ENCODE results near the gene CFAP43. TPM values are rescaled to one million over a fixed set of nuclear protein-coding genes. Genes with fewer than 3 reads are reported as not detected.

The CFAP43 gene
- total RNA-seq, 1 experiment from 2014 or later = 0.42 TPM

DNA sequence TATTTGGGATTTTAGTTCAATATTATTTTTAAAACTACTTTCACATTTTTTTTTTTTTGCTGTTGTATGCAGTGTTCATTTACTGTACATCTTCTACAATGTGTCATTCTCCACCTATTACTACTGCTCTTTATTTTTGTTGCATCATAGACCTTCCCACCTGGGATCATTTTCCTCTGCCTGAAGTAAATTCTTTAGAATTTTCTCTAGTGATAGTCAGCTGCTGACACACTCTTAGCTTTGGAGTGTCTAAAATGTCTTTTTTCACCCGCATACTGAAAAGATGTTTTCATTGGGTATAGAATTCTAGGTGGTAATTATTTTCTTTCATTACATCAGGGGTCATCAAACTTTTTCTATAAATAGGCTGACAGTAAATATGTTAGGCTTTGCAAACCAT is 30.5 kb downstream of the CFAP43 start:
- POLR2A ChIA-PET = no interaction called here
- TF ChIP-seq ELF4 (CRISPR knock-in tag; IDR thresholded peaks at IDR 0.05; ENCODE audit: low read depth) = no peak
- TF ChIP-seq, protein P1, sequence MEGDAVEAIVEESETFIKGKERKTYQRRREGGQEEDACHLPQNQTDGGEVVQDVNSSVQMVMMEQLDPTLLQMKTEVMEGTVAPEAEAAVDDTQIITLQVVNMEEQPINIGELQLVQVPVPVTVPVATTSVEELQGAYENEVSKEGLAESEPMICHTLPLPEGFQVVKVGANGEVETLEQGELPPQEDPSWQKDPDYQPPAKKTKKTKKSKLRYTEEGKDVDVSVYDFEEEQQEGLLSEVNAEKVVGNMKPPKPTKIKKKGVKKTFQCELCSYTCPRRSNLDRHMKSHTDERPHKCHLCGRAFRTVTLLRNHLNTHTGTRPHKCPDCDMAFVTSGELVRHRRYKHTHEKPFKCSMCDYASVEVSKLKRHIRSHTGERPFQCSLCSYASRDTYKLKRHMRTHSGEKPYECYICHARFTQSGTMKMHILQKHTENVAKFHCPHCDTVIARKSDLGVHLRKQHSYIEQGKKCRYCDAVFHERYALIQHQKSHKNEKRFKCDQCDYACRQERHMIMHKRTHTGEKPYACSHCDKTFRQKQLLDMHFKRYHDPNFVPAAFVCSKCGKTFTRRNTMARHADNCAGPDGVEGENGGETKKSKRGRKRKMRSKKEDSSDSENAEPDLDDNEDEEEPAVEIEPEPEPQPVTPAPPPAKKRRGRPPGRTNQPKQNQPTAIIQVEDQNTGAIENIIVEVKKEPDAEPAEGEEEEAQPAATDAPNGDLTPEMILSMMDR (IDR thresholded peaks at IDR 0.05) = no peak
- no peak for TF ChIP-seq PRRX2 (CRISPR knock-in tag; IDR thresholded peaks at IDR 0.05)
- TF ChIP-seq, protein P2, sequence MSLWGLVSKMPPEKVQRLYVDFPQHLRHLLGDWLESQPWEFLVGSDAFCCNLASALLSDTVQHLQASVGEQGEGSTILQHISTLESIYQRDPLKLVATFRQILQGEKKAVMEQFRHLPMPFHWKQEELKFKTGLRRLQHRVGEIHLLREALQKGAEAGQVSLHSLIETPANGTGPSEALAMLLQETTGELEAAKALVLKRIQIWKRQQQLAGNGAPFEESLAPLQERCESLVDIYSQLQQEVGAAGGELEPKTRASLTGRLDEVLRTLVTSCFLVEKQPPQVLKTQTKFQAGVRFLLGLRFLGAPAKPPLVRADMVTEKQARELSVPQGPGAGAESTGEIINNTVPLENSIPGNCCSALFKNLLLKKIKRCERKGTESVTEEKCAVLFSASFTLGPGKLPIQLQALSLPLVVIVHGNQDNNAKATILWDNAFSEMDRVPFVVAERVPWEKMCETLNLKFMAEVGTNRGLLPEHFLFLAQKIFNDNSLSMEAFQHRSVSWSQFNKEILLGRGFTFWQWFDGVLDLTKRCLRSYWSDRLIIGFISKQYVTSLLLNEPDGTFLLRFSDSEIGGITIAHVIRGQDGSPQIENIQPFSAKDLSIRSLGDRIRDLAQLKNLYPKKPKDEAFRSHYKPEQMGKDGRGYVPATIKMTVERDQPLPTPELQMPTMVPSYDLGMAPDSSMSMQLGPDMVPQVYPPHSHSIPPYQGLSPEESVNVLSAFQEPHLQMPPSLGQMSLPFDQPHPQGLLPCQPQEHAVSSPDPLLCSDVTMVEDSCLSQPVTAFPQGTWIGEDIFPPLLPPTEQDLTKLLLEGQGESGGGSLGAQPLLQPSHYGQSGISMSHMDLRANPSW (CRISPR knock-in tag; conservative IDR thresholded peaks at IDR 0.05; ENCODE audit: low read depth) = no peak
- no peak for TF ChIP-seq CBFB (CRISPR knock-in tag; IDR thresholded peaks at IDR 0.05; ENCODE audit: low read depth)
- TF ChIP-seq, protein P3, sequence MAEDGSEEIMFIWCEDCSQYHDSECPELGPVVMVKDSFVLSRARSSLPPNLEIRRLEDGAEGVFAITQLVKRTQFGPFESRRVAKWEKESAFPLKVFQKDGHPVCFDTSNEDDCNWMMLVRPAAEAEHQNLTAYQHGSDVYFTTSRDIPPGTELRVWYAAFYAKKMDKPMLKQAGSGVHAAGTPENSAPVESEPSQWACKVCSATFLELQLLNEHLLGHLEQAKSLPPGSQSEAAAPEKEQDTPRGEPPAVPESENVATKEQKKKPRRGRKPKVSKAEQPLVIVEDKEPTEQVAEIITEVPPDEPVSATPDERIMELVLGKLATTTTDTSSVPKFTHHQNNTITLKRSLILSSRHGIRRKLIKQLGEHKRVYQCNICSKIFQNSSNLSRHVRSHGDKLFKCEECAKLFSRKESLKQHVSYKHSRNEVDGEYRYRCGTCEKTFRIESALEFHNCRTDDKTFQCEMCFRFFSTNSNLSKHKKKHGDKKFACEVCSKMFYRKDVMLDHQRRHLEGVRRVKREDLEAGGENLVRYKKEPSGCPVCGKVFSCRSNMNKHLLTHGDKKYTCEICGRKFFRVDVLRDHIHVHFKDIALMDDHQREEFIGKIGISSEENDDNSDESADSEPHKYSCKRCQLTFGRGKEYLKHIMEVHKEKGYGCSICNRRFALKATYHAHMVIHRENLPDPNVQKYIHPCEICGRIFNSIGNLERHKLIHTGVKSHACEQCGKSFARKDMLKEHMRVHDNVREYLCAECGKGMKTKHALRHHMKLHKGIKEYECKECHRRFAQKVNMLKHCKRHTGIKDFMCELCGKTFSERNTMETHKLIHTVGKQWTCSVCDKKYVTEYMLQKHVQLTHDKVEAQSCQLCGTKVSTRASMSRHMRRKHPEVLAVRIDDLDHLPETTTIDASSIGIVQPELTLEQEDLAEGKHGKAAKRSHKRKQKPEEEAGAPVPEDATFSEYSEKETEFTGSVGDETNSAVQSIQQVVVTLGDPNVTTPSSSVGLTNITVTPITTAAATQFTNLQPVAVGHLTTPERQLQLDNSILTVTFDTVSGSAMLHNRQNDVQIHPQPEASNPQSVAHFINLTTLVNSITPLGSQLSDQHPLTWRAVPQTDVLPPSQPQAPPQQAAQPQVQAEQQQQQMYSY (CRISPR knock-in tag; IDR thresholded peaks at IDR 0.05) = no peak
- TF ChIP-seq NFATC4 (CRISPR knock-in tag; IDR thresholded peaks at IDR 0.05) = no peak
- TF ChIP-seq SP1 (CRISPR knock-in tag; conservative IDR thresholded peaks at IDR 0.05) = no peak
- TF ChIP-seq, protein P4, sequence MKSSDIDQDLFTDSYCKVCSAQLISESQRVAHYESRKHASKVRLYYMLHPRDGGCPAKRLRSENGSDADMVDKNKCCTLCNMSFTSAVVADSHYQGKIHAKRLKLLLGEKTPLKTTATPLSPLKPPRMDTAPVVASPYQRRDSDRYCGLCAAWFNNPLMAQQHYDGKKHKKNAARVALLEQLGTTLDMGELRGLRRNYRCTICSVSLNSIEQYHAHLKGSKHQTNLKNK (CRISPR knock-in tag; IDR thresholded peaks at IDR 0.05) = no peak
- no peak for TF ChIP-seq HMGA2 (CRISPR knock-in tag; IDR thresholded peaks at IDR 0.05)
- no peak for TF ChIP-seq ZNF317 (CRISPR knock-in tag; IDR thresholded peaks at IDR 0.05; ENCODE audit: borderline replicate concordance, low read depth)
- TF ChIP-seq CREB1 (CRISPR knock-in tag; IDR thresholded peaks at IDR 0.05) = no peak
- TF ChIP-seq ZNF671 (CRISPR knock-in tag; IDR thresholded peaks at IDR 0.05) = no peak
- DNase-seq (ENCODE audit: low spot score) (no peak), ATAC-seq (no peak)
- Mint-ChIP-seq H3K4me3 (no peak overlapping the region), H3K27ac (no peak overlapping the region), H3K4me1 (peaks cover 6% of the 10 kb centered on the region), H3K27me3 (ENCODE audit: low read depth) (no peaks in the 10 kb centered on the region; the same call in 1 of the 2 replicates), H3K9me3 (no peaks in the 10 kb centered on the region), H3K36me3 (no peaks in the 10 kb centered on the region)
- CTCF ChIA-PET = no interaction called here

DNA sequence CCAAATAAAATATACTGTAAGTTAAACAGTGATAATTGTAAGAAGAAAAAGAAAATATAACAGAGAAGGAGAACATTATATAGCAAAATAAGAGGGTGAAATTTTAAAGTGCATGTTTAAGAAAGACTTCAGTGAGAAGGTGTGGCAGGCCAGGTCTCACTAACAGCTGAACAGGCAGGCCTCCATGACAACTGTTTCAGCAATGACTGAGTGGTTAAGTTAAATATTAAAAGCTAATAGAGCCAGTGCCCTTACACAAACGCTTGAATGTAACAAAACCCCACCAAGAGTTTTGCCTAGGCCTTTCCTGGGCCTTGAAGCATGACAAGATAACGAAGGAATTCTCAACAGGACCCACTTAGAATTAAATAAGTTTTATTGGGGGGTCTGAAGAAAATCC is 32.6 kb downstream of the CFAP43 start:
- H3K4me1 Mint-ChIP-seq = peaks cover 6% of the 10 kb centered on the region
- no peak overlapping the region for H3K27ac Mint-ChIP-seq
- H3K36me3 Mint-ChIP-seq = no peaks in the 10 kb centered on the region
- ATAC-seq = no peak
- H3K27me3 Mint-ChIP-seq (ENCODE audit: low read depth) = no peaks in the 10 kb centered on the region
- H3K4me3 Mint-ChIP-seq = no peak overlapping the region
- no peaks in the 10 kb centered on the region for H3K9me3 Mint-ChIP-seq
- POLR2A ChIA-PET = interaction anchor here (0.6 kb wide), 1 partner anchor 116 kb away, joined by 3 read pairs; no protein-coding TSS in a partner anchor
- no peak for DNase-seq (ENCODE audit: low spot score)
- CTCF ChIA-PET = no interaction called here
- TF ChIP-seq PRRX2 (CRISPR knock-in tag; IDR thresholded peaks at IDR 0.05) (no peak), CBFB (CRISPR knock-in tag; IDR thresholded peaks at IDR 0.05; ENCODE audit: low read depth) (no peak), SMAD3 (CRISPR knock-in tag; IDR thresholded peaks at IDR 0.05; ENCODE audit: borderline replicate concordance) (no peak), ATF1 (CRISPR knock-in tag; IDR thresholded peaks at IDR 0.05) (no peak), ZNF416 (CRISPR knock-in tag; IDR thresholded peaks at IDR 0.05) (no peak), GTF2I (CRISPR knock-in tag; conservative IDR thresholded peaks at IDR 0.05) (no peak)
- TF ChIP-seq, protein P5, sequence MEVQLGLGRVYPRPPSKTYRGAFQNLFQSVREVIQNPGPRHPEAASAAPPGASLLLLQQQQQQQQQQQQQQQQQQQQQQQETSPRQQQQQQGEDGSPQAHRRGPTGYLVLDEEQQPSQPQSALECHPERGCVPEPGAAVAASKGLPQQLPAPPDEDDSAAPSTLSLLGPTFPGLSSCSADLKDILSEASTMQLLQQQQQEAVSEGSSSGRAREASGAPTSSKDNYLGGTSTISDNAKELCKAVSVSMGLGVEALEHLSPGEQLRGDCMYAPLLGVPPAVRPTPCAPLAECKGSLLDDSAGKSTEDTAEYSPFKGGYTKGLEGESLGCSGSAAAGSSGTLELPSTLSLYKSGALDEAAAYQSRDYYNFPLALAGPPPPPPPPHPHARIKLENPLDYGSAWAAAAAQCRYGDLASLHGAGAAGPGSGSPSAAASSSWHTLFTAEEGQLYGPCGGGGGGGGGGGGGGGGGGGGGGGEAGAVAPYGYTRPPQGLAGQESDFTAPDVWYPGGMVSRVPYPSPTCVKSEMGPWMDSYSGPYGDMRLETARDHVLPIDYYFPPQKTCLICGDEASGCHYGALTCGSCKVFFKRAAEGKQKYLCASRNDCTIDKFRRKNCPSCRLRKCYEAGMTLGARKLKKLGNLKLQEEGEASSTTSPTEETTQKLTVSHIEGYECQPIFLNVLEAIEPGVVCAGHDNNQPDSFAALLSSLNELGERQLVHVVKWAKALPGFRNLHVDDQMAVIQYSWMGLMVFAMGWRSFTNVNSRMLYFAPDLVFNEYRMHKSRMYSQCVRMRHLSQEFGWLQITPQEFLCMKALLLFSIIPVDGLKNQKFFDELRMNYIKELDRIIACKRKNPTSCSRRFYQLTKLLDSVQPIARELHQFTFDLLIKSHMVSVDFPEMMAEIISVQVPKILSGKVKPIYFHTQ (CRISPR knock-in tag; IDR thresholded peaks at IDR 0.05) = no peak
- TF ChIP-seq, protein P6, sequence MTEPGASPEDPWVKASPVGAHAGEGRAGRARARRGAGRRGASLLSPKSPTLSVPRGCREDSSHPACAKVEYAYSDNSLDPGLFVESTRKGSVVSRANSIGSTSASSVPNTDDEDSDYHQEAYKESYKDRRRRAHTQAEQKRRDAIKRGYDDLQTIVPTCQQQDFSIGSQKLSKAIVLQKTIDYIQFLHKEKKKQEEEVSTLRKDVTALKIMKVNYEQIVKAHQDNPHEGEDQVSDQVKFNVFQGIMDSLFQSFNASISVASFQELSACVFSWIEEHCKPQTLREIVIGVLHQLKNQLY (CRISPR knock-in tag; IDR thresholded peaks at IDR 0.05) = no peak
- TF ChIP-seq, protein P7, sequence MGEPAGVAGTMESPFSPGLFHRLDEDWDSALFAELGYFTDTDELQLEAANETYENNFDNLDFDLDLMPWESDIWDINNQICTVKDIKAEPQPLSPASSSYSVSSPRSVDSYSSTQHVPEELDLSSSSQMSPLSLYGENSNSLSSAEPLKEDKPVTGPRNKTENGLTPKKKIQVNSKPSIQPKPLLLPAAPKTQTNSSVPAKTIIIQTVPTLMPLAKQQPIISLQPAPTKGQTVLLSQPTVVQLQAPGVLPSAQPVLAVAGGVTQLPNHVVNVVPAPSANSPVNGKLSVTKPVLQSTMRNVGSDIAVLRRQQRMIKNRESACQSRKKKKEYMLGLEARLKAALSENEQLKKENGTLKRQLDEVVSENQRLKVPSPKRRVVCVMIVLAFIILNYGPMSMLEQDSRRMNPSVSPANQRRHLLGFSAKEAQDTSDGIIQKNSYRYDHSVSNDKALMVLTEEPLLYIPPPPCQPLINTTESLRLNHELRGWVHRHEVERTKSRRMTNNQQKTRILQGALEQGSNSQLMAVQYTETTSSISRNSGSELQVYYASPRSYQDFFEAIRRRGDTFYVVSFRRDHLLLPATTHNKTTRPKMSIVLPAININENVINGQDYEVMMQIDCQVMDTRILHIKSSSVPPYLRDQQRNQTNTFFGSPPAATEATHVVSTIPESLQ (CRISPR knock-in tag; IDR thresholded peaks at IDR 0.05) = no peak

All from WTC11 (cell line).